H1 (cell line): ENCODE data around the gene GRIP1. TPM values are rescaled to one million over a fixed set of nuclear protein-coding genes. Genes with fewer than 3 reads are reported as not detected.

ENCODE experiments used
- CTCF ChIA-PET: fragments of 300-600 bp; sonication (Branson Sonifier 250); formaldehyde crosslinking; loops from one replicate; lab custom pipeline; 2021; ENCODE audit not compliant: partially characterized antibody; lab: Charles Lee
- POLR2A ChIA-PET: fragments of 300-600 bp; sonication (Branson Sonifier 250); formaldehyde crosslinking; loops from one replicate; lab custom pipeline; 2021; ENCODE audit warnings: inconsistent platforms; ENCODE audit not compliant: partially characterized antibody; lab: Charles Lee
- DNase-seq, 2 experiments: peaks; one replicate each; pipeline versions ENCODE4 v3.0.0 to v3.0.0-alpha.2; 2010 to 2022; ENCODE audit warnings: low spot score in 2 of 2, low read depth in 1 of 2, mixed read lengths in 1 of 2
- FAIRE-seq: peaks from 2 replicates; lab custom pipeline; 2011; peaks lifted over from hg19 to GRCh38; lab: Jason Lieb, UNC
- H2AFZ ChIP-seq: 2 replicates; pipeline ENCODE4 v1.8.1; 2012; ENCODE audit warnings: low read length, inconsistent platforms
- H2AK5ac ChIP-seq: 2 replicates; pipeline ENCODE4 v1.6.1; 2013; ENCODE audit warnings: low read depth, low read length
- H2BK120ac ChIP-seq: replicated peaks from 2 replicates; pipeline ENCODE3; 2013; ENCODE audit warnings: low read depth, low read length, inconsistent platforms
- H2BK12ac ChIP-seq: 2 replicates; pipeline ENCODE4 v1.6.1; 2013; ENCODE audit warnings: low read depth, low read length
- H2BK15ac ChIP-seq: 2 replicates; pipeline ENCODE4 v1.6.1; 2013; ENCODE audit warnings: low read length
- H2BK20ac ChIP-seq: 2 replicates; pipeline ENCODE4 v1.6.1; 2013; ENCODE audit warnings: low read length
- H2BK5ac ChIP-seq: 2 replicates; pipeline ENCODE4 v1.6.1; 2013; ENCODE audit warnings: low read depth, low read length
- H3K14ac ChIP-seq: 2 replicates; pipeline ENCODE4 v1.6.1; 2013; ENCODE audit warnings: inconsistent platforms; ENCODE audit not compliant: insufficient read length
- H3K18ac ChIP-seq: 2 replicates; pipeline ENCODE4 v1.6.1; 2013; ENCODE audit warnings: low read length; ENCODE audit errors: extremely low read depth
- H3K23ac ChIP-seq: 2 replicates; pipeline ENCODE4 v1.6.1; 2013; ENCODE audit warnings: inconsistent platforms; ENCODE audit not compliant: insufficient read length
- H3K23me2 ChIP-seq: 2 replicates; pipeline ENCODE4 v1.6.1; 2013; ENCODE audit warnings: low read depth, low read length
- H3K27ac ChIP-seq: 2 replicates; pipeline ENCODE4 v1.6.1; 2011; ENCODE audit warnings: low read depth, low read length, inconsistent platforms
- H3K27me3 ChIP-seq, 4 experiments: replicated peaks in 1 of 4; 1 replicate in 1 of 4; 2 replicates in 3 of 4; pipeline versions ENCODE4 v1.6.1 to v1.8.1; 2011 to 2013; ENCODE audit warnings: low read length in 3 of 4, mild to moderate bottlenecking in 3 of 4, inconsistent platforms in 2 of 4, mixed read lengths in 2 of 4, moderate library complexity in 1 of 4; ENCODE audit not compliant: control insufficient read depth in 3 of 4, insufficient read depth in 3 of 4; ENCODE audit errors: extremely low read depth in 1 of 4
- H3K36me3 ChIP-seq, 4 experiments: 2 replicates each; pipeline versions ENCODE4 v1.6.1 to v1.8.1; 2011 to 2013; ENCODE audit warnings: mild to moderate bottlenecking in 4 of 4, low read length in 3 of 4, moderate library complexity in 2 of 4, control low read depth in 1 of 4, inconsistent platforms in 1 of 4; ENCODE audit not compliant: insufficient read depth in 4 of 4, control insufficient read depth in 2 of 4
- H3K4ac ChIP-seq: replicated peaks from 2 replicates; pipeline ENCODE3; 2013; ENCODE audit warnings: low read length, low read depth, mixed read lengths, inconsistent platforms; ENCODE audit not compliant: insufficient read length
- H3K4me1 ChIP-seq, 4 experiments: replicated peaks in 1 of 4; 1 replicate in 1 of 4; 2 replicates in 3 of 4; pipeline versions ENCODE4 v1.6.1 to v1.8.1; 2011 to 2013; ENCODE audit warnings: low read length in 3 of 4, inconsistent platforms in 2 of 4, mixed read lengths in 1 of 4; ENCODE audit not compliant: insufficient read depth in 4 of 4, control insufficient read depth in 3 of 4
- H3K4me2 ChIP-seq, 2 experiments: 2 replicates each; pipeline versions ENCODE4 v1.6.1 to v1.8.1; 2011 to 2013; ENCODE audit warnings: low read depth in 2 of 2, low read length in 2 of 2, control low read depth in 1 of 2, inconsistent platforms in 1 of 2, mild to moderate bottlenecking in 1 of 2; ENCODE audit not compliant: insufficient read depth in 1 of 2
- H3K4me3 ChIP-seq, 4 experiments: fragments of 200-600, 300-600 bp in 1 of 4; sonication (generic), shearing (Covaris generic), sonication (Bioruptor Twin) in 1 of 4; 2 replicates each; pipeline versions ENCODE4 v1.5.1 to v1.8.1; 2011 to 2016; ENCODE audit warnings: low read length in 4 of 4, low read depth in 3 of 4, control low read depth in 2 of 4, inconsistent platforms in 2 of 4, mild to moderate bottlenecking in 2 of 4, mixed read lengths in 1 of 4, moderate library complexity in 1 of 4; ENCODE audit not compliant: insufficient read depth in 2 of 4; ENCODE audit errors: extremely low read depth in 1 of 4
- H3K56ac ChIP-seq: replicated peaks from 2 replicates; pipeline ENCODE3; 2013; ENCODE audit warnings: low read depth, mild to moderate bottlenecking, mixed read lengths, low read length, inconsistent platforms; ENCODE audit not compliant: insufficient read length
- H3K79me1 ChIP-seq: 2 replicates; pipeline ENCODE4 v1.6.1; 2013; ENCODE audit warnings: low read depth, low read length, control low read depth
- H3K79me2 ChIP-seq, 2 experiments: 2 replicates each; pipeline versions ENCODE4 v1.6.1 to v1.8.1; 2012 to 2013; ENCODE audit warnings: low read length in 2 of 2, mild to moderate bottlenecking in 2 of 2, inconsistent platforms in 1 of 2; ENCODE audit not compliant: insufficient read depth in 2 of 2, control insufficient read depth in 1 of 2
- H3K9ac ChIP-seq, 4 experiments: replicated peaks in 1 of 4; 1 replicate in 1 of 4; 2 replicates in 3 of 4; pipeline versions ENCODE4 v1.6.1 to v1.8.1; 2011 to 2013; ENCODE audit warnings: low read depth in 3 of 4, low read length in 3 of 4, control low read depth in 2 of 4, mild to moderate bottlenecking in 2 of 4, moderate library complexity in 2 of 4, inconsistent platforms in 1 of 4; ENCODE audit errors: extremely low read depth in 1 of 4
- H3K9me3 ChIP-seq, 2 experiments: 2 replicates each; pipeline versions ENCODE4 v1.6.1 to v1.8.1; 2012 to 2013; ENCODE audit warnings: mild to moderate bottlenecking in 2 of 2, moderate library complexity in 2 of 2, control low read depth in 1 of 2, inconsistent platforms in 1 of 2, low read depth in 1 of 2, low read length in 1 of 2, mixed read lengths in 1 of 2; ENCODE audit not compliant: insufficient read depth in 2 of 2
- H4K20me1 ChIP-seq, 2 experiments: replicated peaks in 1 of 2; 2 replicates each; pipeline versions ENCODE3 to v1.8.1; 2011 to 2013; ENCODE audit warnings: inconsistent platforms in 2 of 2, low read length in 2 of 2, mild to moderate bottlenecking in 1 of 2; ENCODE audit not compliant: insufficient read depth in 2 of 2, control insufficient read depth in 1 of 2
- H4K5ac ChIP-seq: 2 replicates; pipeline ENCODE4 v1.6.1; 2013; ENCODE audit warnings: low read length, low read depth, mixed read lengths, inconsistent platforms; ENCODE audit not compliant: insufficient read length
- H4K8ac ChIP-seq: 2 replicates; pipeline ENCODE4 v1.8.0; 2013; ENCODE audit warnings: mild to moderate bottlenecking, moderate library complexity, low read length, inconsistent platforms; ENCODE audit not compliant: insufficient read depth; ENCODE audit errors: extremely low read depth
- H4K91ac ChIP-seq: replicated peaks from 2 replicates; pipeline ENCODE3; 2013; ENCODE audit warnings: low read length, mixed read lengths, inconsistent platforms; ENCODE audit not compliant: insufficient read length
- CTCF ChIP-seq, 3 experiments: IDR thresholded peaks; 1 replicate in 2 of 3; 2 replicates in 1 of 3; pipeline versions ENCODE4 v1.5.1 to v1.6.1; 2011; ENCODE audit warnings: low read length in 3 of 3, mild to moderate bottlenecking in 3 of 3, inconsistent platforms in 2 of 3, low read depth in 1 of 3, moderate library complexity in 1 of 3; ENCODE audit not compliant: insufficient read depth in 1 of 3; ENCODE audit errors: control extremely low read depth in 1 of 3
- POU5F1 ChIP-seq: IDR thresholded peaks from 2 replicates; pipeline ENCODE4 v1.6.1; 2011; ENCODE audit warnings: low read depth, mild to moderate bottlenecking, low read length, moderate library complexity
- SIRT6 ChIP-seq: IDR thresholded peaks from one replicate; pipeline ENCODE4 v1.7.1; 2012; ENCODE audit warnings: low read length, inconsistent platforms
- polyA plus RNA-seq, 7 experiments: library from polyadenylated mRNA; depleted of rRNA in 3 of 7; stranded (reverse) in 5 of 7; unstranded in 2 of 7; fragments of >200 nt in 5 of 7; fragments of 200-250 nt in 2 of 7; gene quantifications; 1 replicate in 5 of 7; 2 replicates in 1 of 7; 4 replicates in 1 of 7; pipeline versions ENCODE4 v1.2.1 to v1.2.3, GENCODE V29; 2011 to 2013; ENCODE audit warnings: missing spikeins in 2 of 7, mixed read lengths in 2 of 7
- total RNA-seq: library from RNA; stranded (reverse); fragmentation: NEBNext Ultra II Directional; extraction: Animal tissue kit (Norgen Biotek cat#: 25700); gene quantifications from 2 replicates; pipeline ENCODE4 v1.2.1, GENCODE V29; 2021
- TF ChIP-seq, protein P1 (sequence below): IDR thresholded peaks from 2 replicates; pipeline ENCODE4 v1.6.1; 2012; ENCODE audit warnings: low read length, inconsistent platforms
- TF ChIP-seq, protein P2 (sequence below): IDR thresholded peaks from 2 replicates; pipeline ENCODE4 v1.6.1; 2011; ENCODE audit warnings: low read depth, mild to moderate bottlenecking, low read length; ENCODE audit not compliant: insufficient read depth

The GRIP1 gene
- total and polyA plus RNA-seq, 2 of the 8 experiments (the other 6 are each of a cell fraction or from before 2014, with no cell fraction given), result 4.5 to 27.3 TPM

GRCh38 chr12:66623455-66623854 lies 55.4 kb downstream of the GRIP1 start:
- FAIRE-seq (no peak), DNase-seq (no peak)
- H3K23me2 ChIP-seq, result no peaks in the 10 kb centered on the region
- H2BK15ac ChIP-seq, result no peak overlapping the region
- H3K27ac ChIP-seq, result no peak overlapping the region
- peaks cover 0 to 2% (median 0%) of the 10 kb centered on the region in 4 experiments; a peak in 1 of 7 replicates for H3K4me1 ChIP-seq
- H3K56ac ChIP-seq, result no peak overlapping the region
- H3K36me3 ChIP-seq, result no peaks in the 10 kb centered on the region
- no peak overlapping the region for H3K4me2 ChIP-seq
- no peak overlapping the region for H2BK120ac ChIP-seq
- H3K79me2 ChIP-seq, result no peaks in the 10 kb centered on the region
- no peak overlapping the region for H2AK5ac ChIP-seq
- no peak overlapping the region for H4K8ac ChIP-seq
- H4K5ac ChIP-seq, result no peak overlapping the region
- no peak overlapping the region for H3K4ac ChIP-seq
- POLR2A ChIA-PET, result no interaction called here
- CTCF ChIA-PET, result no interaction called here
- H2BK5ac ChIP-seq, result no peak overlapping the region
- no peak overlapping the region for H2AFZ ChIP-seq
- no peaks in the 10 kb centered on the region for H3K9me3 ChIP-seq
- no peak overlapping the region for H2BK20ac ChIP-seq
- no peak overlapping the region for H3K4me3 ChIP-seq
- H3K79me1 ChIP-seq, result no peaks in the 10 kb centered on the region
- H3K14ac ChIP-seq, result no peak overlapping the region
- no peak overlapping the region for H3K23ac ChIP-seq
- H3K27me3 ChIP-seq, result no peaks in the 10 kb centered on the region
- no peaks in the 10 kb centered on the region for H4K20me1 ChIP-seq
- H2BK12ac ChIP-seq, result no peak overlapping the region
- no peak overlapping the region for H3K18ac ChIP-seq
- no peak overlapping the region for H3K9ac ChIP-seq
- H4K91ac ChIP-seq, result no peak overlapping the region
- TF ChIP-seq, protein P1, sequence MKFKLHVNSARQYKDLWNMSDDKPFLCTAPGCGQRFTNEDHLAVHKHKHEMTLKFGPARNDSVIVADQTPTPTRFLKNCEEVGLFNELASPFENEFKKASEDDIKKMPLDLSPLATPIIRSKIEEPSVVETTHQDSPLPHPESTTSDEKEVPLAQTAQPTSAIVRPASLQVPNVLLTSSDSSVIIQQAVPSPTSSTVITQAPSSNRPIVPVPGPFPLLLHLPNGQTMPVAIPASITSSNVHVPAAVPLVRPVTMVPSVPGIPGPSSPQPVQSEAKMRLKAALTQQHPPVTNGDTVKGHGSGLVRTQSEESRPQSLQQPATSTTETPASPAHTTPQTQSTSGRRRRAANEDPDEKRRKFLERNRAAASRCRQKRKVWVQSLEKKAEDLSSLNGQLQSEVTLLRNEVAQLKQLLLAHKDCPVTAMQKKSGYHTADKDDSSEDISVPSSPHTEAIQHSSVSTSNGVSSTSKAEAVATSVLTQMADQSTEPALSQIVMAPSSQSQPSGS, result no peak
- TF ChIP-seq, protein P2, sequence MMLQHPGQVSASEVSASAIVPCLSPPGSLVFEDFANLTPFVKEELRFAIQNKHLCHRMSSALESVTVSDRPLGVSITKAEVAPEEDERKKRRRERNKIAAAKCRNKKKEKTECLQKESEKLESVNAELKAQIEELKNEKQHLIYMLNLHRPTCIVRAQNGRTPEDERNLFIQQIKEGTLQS, result no peak
- TF ChIP-seq SIRT6, result no peak
- no peak for TF ChIP-seq POU5F1
- TF ChIP-seq CTCF (IDR thresholded peaks at IDR 0.05; ENCODE audit: control extremely low read depth in 1 of 3, insufficient read depth in 1 of 3, low read depth in 1 of 3, low read length in 3 of 3), result no peak
